Natural killer cell (primary cell): ENCODE data around the gene ICAM3. TPM values are rescaled to one million over a fixed set of nuclear protein-coding genes. Genes with fewer than 3 reads are reported as not detected.

Experiments
- ATAC-seq, 3 donors: fragments of 150-1000 bp in 2 of 3; fragments of 200-7000 bp in 1 of 3; cut with Tn5 transposase; 1 replicate in 1 of 3; 2 replicates in 2 of 3; pipeline ENCODE4 v1.10.0; 2021; ENCODE audit warnings: mild to moderate bottlenecking in 2 of 3, moderate library complexity in 2 of 3
- DNase-seq, 2 donors: peaks; one replicate each; pipeline versions ENCODE4 v3.0.0 to v3.0.0-alpha.2; 2013 to 2021; ENCODE audit warnings: mixed read lengths in 1 of 2
- H3K27ac ChIP-seq: one replicate; pipeline ENCODE4 v1.5.1; 2013; ENCODE audit warnings: mild to moderate bottlenecking, low read length
- H3K27me3 ChIP-seq: one replicate; pipeline ENCODE4 v1.6.1; 2013; ENCODE audit warnings: low read length; ENCODE audit not compliant: control insufficient read depth, insufficient read depth
- H3K36me3 ChIP-seq: one replicate; pipeline ENCODE4 v1.6.1; 2013; ENCODE audit warnings: low read length; ENCODE audit not compliant: control insufficient read depth, insufficient read depth
- H3K4me1 ChIP-seq: one replicate; pipeline ENCODE4 v1.6.1; 2013; ENCODE audit warnings: low read length; ENCODE audit not compliant: control insufficient read depth, insufficient read depth
- H3K4me3 ChIP-seq: one replicate; pipeline ENCODE4 v1.5.1; 2013; ENCODE audit warnings: low read length
- H3K9me3 ChIP-seq: one replicate; pipeline ENCODE4 v1.6.1; 2013; ENCODE audit warnings: low read length; ENCODE audit not compliant: control insufficient read depth, insufficient read depth
- H3K27ac Mint-ChIP-seq, 2 donors: one replicate each; pipeline ENCODE4 v1.8.0; 2022; ENCODE audit warnings: mild to moderate bottlenecking in 2 of 2, mixed read lengths in 2 of 2, moderate library complexity in 1 of 2
- H3K27me3 Mint-ChIP-seq, 2 donors: one replicate each; pipeline ENCODE4 v1.8.0; 2022; ENCODE audit warnings: low read depth in 2 of 2, mixed read lengths in 2 of 2
- H3K36me3 Mint-ChIP-seq: one replicate; pipeline ENCODE4 v1.8.0; 2022; ENCODE audit warnings: mixed read lengths
- H3K4me1 Mint-ChIP-seq, 2 donors: one replicate each; pipeline ENCODE4 v1.8.0; 2022; ENCODE audit warnings: mixed read lengths in 2 of 2
- H3K4me3 Mint-ChIP-seq: one replicate; pipeline ENCODE4 v1.8.0; 2022; ENCODE audit warnings: mild to moderate bottlenecking, moderate library complexity, mixed read lengths
- H3K9me3 Mint-ChIP-seq, 2 donors: one replicate each; pipeline ENCODE4 v1.8.0; 2022; ENCODE audit warnings: mixed read lengths in 2 of 2
- CTCF ChIP-seq: fragments of 200-600 bp; IDR thresholded peaks from one replicate; pipeline ENCODE4 v1.8.0; 2022; ENCODE audit warnings: antibody characterized with exemption
- WGBS: methylation state at CpG from one replicate; pipeline ENCODE4 v1.1.7; 2013; ENCODE audit warnings: missing lambda C conversion rate; ENCODE audit not compliant: insufficient coverage; 5-methylcytosine and 5-hydroxymethylcytosine counted together
- intact Hi-C: fragments of 100-400 bp; cut with micrococcal nuclease; formaldehyde crosslinking; loops from one replicate; pipeline ENCODE4 v1.14.2; 2022
- total RNA-seq, 4 donors: library from RNA; stranded (reverse); fragments of 120-200 nt in 1 of 4; gene quantifications; one replicate each; pipeline versions ENCODE4 v1.2.3 to v1.2.4, GENCODE V29; 2013 to 2022

The ICAM3 gene
- total RNA-seq, 3 donors from 2014 or later (not counting 1 experiment from before 2014, with no cell fraction given): 189 to 224 (median 199) TPM

GRCh38 chr19:10352764-10353671 lies 13.6 kb upstream of the ICAM3 start:
- ATAC-seq (peak in 1 of 3 donors; percentile 6), DNase-seq (no peak)
- H3K36me3 Mint-ChIP-seq: no peaks in the 10 kb centered on the region
- intact Hi-C loops: no loop called here
- H3K27ac Mint-ChIP-seq: no peak overlapping the region
- no peaks in the 10 kb centered on the region for H3K4me1 Mint-ChIP-seq
- H3K27ac ChIP-seq: no peak overlapping the region
- H3K36me3 ChIP-seq: peaks cover 39% of the 10 kb centered on the region
- WGBS: 97% methylated on average over 63 of the region's 63 CpGs
- H3K4me1 ChIP-seq: no peaks in the 10 kb centered on the region
- no peaks in the 10 kb centered on the region for H3K27me3 ChIP-seq
- H3K9me3 ChIP-seq: no peaks in the 10 kb centered on the region
- H3K4me3 ChIP-seq: no peak overlapping the region
- no peak overlapping the region for H3K4me3 Mint-ChIP-seq
- TF ChIP-seq CTCF: no peak
- H3K9me3 Mint-ChIP-seq: no peaks in the 10 kb centered on the region
- H3K27me3 Mint-ChIP-seq: no peaks in the 10 kb centered on the region

- ATAC-seq (peak in 1 of 3 donors; percentile 43), DNase-seq (no peak)
- intact Hi-C loops: no loop called here
- Mint-ChIP-seq H3K36me3 (no peaks in the 10 kb centered on the region), H3K9me3 (no peaks in the 10 kb centered on the region), H3K27me3 (no peaks in the 10 kb centered on the region), H3K4me1 (no peaks in the 10 kb centered on the region), H3K27ac (peak overlapping the region in 1 of 2 donors; percentile 24), H3K4me3 (no peak overlapping the region)
- Histone ChIP-seq H3K4me1 (no peaks in the 10 kb centered on the region), H3K36me3 (peaks cover 6% of the 10 kb centered on the region), H3K9me3 (no peaks in the 10 kb centered on the region), H3K4me3 (no peak overlapping the region), H3K27ac (no peak overlapping the region), H3K27me3 (no peaks in the 10 kb centered on the region)
- TF ChIP-seq CTCF: no peak
- WGBS: 92% methylated on average over 10 of the region's 10 CpGs
These were observed 7.1 kb upstream of the ICAM3 start for GRCh38 chr19:10346509-10346908.

GRCh38 chr19:10344780-10345179 lies 5.4 kb upstream of the ICAM3 start:
- no peak overlapping the region for H3K27ac ChIP-seq
- 97% methylated on average over 7 of the region's 10 CpGs for WGBS
- no peak overlapping the region for H3K4me3 ChIP-seq
- no peak overlapping the region for H3K27ac Mint-ChIP-seq
- no peak for TF ChIP-seq CTCF
- peaks cover 12% of the 10 kb centered on the region for H3K4me1 ChIP-seq
- no peak overlapping the region for H3K4me3 Mint-ChIP-seq
- no peaks in the 10 kb centered on the region for H3K27me3 Mint-ChIP-seq
- no peaks in the 10 kb centered on the region for H3K9me3 Mint-ChIP-seq
- no peaks in the 10 kb centered on the region for H3K9me3 ChIP-seq
- no peak for ATAC-seq
- no peak for DNase-seq
- intact Hi-C loops: no loop called here
- H3K36me3 Mint-ChIP-seq: no peaks in the 10 kb centered on the region
- no peaks in the 10 kb centered on the region for H3K27me3 ChIP-seq
- H3K4me1 Mint-ChIP-seq: peaks cover 0 to 7% of the 10 kb centered on the region in 2 donors
- no peaks in the 10 kb centered on the region for H3K36me3 ChIP-seq
